Measurements from ENCODE around the gene ZNF891.
A peak's percentile ranks its signal among the peaks of the same experiment; 100 is the strongest.

Gene ZNF891

DNA sequence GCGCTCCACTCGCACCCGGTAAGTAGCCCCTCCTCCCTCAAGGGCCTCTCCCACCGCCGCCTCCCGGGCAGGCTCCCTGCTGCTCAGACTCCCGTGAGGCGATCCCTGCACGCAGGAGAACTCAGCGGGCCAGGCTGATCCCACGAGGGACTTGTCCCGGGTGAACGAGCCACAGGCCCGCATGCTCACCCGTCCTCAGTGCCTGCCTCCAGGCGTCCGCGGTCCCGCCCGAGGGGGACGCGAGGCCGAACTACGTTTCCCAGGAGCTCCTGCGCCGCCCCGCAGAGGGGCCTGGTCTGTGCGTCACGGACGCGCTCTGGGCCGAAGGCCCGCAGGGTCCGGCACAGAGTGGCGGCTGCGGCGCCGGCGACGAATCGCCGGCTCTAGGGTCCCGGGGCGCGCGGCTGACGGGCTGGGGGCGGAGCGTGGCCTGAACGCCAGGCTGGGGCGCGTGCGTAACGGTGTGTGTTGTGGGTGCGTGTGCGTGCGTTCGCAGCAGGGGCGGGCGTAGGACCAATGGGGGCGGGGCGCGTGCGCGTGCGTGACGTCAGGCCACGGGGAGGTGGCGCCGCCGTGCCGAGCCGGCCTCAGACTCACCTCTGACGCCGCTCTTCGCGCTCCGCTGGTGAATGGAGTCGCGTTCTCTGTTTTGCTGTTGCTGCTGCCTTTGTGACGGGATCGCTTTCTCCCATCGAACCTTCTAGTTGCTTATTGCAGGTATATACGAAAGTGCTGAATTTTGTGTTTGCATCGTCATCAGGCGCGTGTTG is at the start of gene ZNF891, which contains the start of gene ZNF10:
Gene ZNF891 (minus strand): TSS at position 237 of the 770 bp plus-strand sequence. CDS start 8,356 bp downstream, outside the sequence.
Gene ZNF10 (plus strand): TSS at position 590 of the 770 bp plus-strand sequence. CDS start 13,866 bp downstream, outside the sequence.
- DNase-seq: peak; percentile 98

- DNase-seq: no peak
Observed at GRCh38 chr12:133174901-133175300, 44.8 kb upstream of the ZNF891 start.

- no peak for DNase-seq
Observed at GRCh38 chr12:133172491-133172890, 42.4 kb upstream of the ZNF891 start.

DNA sequence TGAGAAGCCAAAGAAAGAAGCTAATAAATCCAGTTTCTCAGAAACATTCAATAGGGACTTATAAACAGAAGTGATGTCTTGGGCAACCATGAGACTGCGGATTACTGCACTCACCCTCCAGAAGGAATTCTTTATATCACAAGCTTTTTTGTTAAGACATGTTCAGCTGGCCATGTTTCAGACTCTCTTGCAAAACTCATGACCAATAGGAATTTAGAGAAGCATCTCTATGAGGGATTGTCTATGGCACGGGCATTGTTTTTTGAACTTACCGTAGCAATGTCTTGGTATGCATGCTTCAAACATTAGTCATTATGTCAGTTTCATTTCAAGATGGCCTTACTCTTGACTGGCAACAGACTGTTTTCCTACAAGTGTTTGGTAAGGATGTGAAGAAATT is 35.7 kb upstream of the ZNF891 start:
- no peak for DNase-seq

GRCh38 chr12:133156125-133156690 is 26.1 kb upstream of the ZNF891 start:
- DNase-seq: no peak

- DNase-seq: no peak
Observed at GRCh38 chr12:133145981-133146380, 15.9 kb upstream of the ZNF891 start.

DNA sequence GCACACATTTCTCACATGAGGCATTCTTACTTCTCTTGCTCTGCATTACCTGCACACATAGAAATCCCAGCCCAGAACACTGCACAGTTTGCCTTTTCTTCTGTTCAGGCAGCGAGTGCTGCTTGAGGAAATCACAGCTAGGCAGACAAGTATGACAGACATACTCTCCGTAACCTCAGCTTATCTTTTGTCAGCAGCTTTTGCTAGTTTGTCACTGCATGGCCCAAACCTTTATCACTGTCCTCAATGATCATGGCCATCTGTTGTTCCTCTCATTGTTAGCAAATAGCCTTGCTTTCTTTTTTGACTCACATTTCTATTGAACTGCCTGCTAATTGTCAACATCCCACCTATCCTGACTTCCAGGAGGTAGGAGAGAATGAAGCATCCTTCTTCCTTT is 5.7 kb upstream of the ZNF891 start:
- no peak for DNase-seq

DNA sequence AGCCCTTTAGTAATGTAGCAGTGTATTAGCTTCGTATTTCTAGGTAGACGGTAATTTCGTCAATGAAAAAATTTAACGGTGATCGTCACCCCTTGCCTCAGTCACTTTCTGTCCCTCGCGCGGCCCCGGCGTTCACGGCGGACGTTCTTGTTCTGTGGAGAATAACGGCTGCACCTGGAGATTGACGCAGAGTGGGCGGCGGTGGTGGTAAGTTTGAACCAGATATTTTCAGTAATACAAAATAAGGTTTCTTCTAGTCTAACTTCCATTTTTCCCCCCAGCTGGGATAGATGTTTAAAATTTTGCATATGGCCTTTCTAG is 694 bp upstream of the ZNF891 start:
- no peak for DNase-seq

DNA sequence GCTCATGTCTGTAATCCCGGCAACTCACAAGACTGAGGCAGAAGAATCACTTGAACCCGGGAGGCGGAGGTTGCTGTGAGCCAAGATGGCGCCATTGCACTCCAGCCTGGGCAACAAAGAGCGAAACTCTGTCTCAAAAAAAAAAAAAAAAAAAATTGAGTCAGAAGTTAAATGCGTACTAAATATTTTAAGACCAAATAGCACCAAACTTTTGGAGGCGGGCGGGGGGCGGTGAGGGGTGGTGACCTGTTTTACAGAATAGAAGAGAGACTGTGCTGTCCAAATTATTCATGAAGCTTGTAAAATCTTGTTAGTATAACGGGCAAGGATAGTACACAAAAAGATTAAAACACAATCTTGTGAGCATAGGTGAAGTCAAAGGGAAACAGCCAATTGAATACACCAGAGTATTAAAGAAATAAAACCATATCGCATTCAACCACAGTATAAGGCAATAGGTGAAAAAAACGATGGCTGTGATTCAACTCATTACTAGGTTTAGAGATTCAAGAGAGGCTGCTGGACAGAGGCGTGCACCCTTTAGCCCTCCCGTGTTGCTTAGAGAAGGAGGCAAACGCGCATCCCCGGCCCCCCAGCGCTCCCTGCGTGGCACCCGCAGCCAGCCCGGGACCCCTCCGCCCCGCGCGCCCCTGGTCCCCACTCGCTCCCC is 571 bp downstream of the ZNF891 start:
- no peak for DNase-seq

DNA sequence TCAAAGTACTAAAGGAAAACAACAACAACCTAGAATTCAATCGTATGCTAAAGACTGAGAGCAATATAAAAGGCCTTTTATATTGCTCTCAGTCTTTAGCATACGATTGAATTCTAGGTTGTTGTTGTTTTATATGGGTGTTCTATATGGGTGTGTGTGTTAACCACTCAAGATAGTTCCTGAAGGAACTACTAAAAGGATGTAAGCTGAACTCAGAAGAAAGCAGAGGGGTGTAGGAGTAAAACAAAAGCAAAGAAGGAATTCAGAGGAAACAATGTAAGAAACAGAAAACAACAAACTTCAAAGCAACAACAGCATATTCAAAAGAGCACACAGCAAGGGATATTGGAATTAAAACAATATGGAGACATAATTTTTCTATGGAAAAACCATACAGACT is 5.4 kb downstream of the ZNF891 start:
- DNase-seq: no peak

- DNase-seq: no peak
Observed at GRCh38 chr12:133120385-133121191, 9.5 kb downstream of the ZNF891 start.

GRCh38 chr12:133108150-133108549 is 21.9 kb downstream of the ZNF891 start:
- no peak for DNase-seq

DNA sequence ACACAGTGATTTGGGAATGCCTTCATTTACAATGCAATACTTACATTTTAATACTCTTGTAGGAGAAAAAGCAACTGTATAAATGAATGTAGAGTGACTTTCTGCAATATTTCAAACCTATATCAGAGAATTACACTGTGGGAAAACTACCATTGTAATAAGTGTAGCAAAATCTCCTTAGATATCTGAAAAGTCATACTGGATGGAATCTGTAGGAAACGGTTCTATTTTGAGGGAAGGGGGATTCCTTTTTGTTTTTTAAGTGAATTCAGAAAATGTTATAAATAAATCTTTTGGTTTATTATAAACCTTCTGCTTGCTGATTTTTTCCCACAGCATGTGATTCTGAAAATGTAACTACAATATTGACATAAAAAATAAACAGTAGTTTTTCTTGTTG is 23.0 kb downstream of the ZNF891 start:
- no peak for DNase-seq

DNA sequence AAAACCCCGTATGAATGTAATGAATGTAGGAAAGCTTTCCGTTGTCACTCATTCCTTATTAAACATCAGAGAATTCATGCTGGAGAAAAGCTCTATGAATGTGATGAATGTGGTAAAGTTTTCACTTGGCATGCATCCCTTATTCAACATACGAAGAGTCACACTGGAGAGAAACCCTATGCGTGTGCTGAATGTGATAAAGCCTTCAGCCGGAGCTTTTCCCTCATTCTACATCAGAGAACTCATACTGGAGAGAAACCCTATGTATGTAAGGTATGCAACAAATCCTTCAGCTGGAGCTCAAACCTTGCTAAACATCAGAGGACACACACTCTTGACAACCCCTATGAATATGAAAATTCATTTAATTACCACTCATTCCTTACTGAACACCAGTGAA is 23.8 kb downstream of the ZNF891 start:
- DNase-seq: no peak

DNA sequence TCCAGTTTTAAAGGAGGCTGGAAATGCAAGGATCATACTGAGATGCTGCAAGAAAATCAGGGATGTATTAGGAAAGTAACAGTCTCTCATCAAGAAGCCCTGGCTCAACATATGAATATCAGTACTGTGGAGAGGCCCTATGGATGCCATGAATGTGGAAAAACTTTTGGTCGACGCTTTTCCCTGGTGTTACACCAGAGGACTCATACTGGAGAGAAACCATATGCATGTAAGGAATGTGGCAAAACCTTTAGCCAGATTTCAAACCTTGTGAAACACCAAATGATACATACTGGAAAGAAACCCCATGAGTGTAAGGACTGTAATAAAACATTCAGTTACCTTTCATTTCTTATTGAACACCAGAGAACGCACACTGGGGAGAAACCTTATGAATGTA is 24.5 kb downstream of the ZNF891 start:
- no peak for DNase-seq

DNA sequence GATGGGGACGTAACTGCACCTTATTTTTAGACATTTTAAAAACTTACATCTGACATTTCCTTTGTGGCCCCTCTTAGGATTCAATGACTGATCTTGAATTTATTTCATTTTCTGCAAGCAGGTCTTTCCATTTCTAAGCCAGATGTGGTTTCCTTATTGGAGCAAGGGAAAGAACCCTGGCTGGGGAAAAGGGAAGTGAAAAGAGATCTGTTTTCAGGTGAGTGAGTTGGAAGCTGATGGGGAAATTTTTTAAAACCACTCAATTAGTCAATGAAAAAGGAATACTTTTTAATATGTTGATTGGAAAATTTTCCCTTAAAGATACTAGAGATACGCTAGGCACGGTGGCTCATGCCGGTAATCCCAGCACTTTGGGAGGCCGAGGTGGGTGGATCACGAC is 46.7 kb downstream of the ZNF891 start:
- no peak for DNase-seq

DNA sequence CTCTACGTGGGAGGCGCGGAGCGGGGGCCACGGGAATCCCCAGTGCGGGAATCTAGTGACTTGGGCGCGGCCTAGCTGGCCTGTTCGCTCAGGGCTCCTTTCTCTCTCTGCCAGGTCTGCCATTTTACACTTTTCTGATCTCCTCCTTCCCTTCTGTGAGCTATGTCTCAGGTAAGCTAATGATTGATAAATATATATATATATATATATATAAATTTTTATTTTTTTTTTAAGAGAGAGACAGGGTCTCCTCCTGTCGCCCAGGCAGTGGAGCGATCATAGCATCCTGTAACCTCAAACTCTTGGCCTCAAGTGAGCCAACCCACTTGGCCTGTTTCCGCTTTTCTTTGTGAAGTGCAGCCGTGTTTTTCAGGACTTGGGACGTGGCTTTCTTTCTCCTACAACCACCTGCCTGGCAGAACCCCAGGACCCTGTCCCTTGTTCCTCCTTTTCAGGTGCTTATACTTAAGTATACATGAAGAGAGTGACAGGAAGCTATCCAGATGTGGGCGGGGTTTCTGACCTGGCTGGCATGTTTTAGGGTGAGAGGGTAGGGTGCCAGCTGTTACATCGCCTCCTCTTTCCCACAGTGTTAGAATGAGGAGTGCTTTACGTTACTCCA is 48.8 kb downstream of the ZNF891 start:
- DNase-seq: no peak

- DNase-seq: peak; percentile 97
Observed at GRCh38 chr12:133080368-133081158, 49.5 kb downstream of the ZNF891 start, which contains the start of gene ZNF140. TSS of gene ZNF140 (plus strand) at chr12:133080923. CDS start at chr12:133081321, 398 bp downstream.

GRCh38 chr12:133080026-133080367 is 50.1 kb downstream of the ZNF891 start:
- peak; percentile 99 for DNase-seq

- DNase-seq: no peak
Observed at GRCh38 chr12:133073836-133074235, 56.2 kb downstream of the ZNF891 start.

DNA sequence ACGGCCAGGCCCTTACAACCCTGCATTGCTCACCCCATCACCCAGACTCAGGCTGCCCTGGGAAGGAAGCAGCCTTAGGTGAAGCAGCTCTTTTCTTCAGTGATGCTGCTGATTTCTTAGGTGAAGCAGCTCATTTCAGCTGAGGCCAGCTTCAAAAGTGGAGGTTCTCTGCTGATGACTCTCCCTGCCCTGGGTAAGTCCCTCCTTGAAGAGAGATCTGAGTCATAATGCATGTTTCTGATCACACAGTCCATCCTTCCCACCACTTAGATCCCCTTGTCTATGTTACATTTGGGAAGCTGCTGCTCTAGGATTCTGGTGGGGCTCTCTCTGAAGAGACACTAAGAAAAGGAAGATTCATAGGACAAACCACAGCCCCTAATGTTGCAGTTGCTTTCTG is 66.5 kb downstream of the ZNF891 start:
- no peak for DNase-seq

- no peak for DNase-seq
Observed at GRCh38 chr12:133061954-133062353, 68.1 kb downstream of the ZNF891 start.

Data from left hindlimb (tissue), 1 donor.